ENCODE data around the gene PHB1.

PHB1 gene

GRCh38 chr17:49361129-49361901, 53.4 kb downstream of the PHB1 start:
- Histone ChIP-seq H3K27ac (peak overlapping the region; percentile 69 to 99 (median 93)), H3K4me3 (peak overlapping the region; percentile 70 to 97 (median 87))

GRCh38 chr17:49360796-49361128, 53.9 kb downstream of the PHB1 start:
- Histone ChIP-seq H3K27ac (peak overlapping the region in 18 of 21 experiments; percentile 69 to 99 (median 94)), H3K4me3 (peak overlapping the region; percentile 70 to 97 (median 87))

- H3K27ac ChIP-seq, result peak overlapping the region in 16 of 21 experiments; percentile 33 to 99 (median 94)
- H3K4me3 ChIP-seq, result peak overlapping the region; percentile 70 to 97 (median 87)
Observed at GRCh38 chr17:49359990-49360795, 54.5 kb downstream of the PHB1 start.

GRCh38 chr17:49358641-49359247, 55.9 kb downstream of the PHB1 start:
- H3K27ac ChIP-seq, result peak overlapping the region in 8 of 21 experiments; percentile 3 to 99 (median 38)
- no peak overlapping the region for H3K4me3 ChIP-seq

GRCh38 chr17:49357516-49357915, 57.2 kb downstream of the PHB1 start:
- peak overlapping the region in 2 of 21 experiments; percentile 19 to 26 for H3K27ac ChIP-seq
- H3K4me3 ChIP-seq, result no peak overlapping the region

GRCh38 chr17:49356320-49356719, 58.4 kb downstream of the PHB1 start:
- peak overlapping the region in 1 of 21 experiments; percentile 44 for H3K27ac ChIP-seq
- no peak overlapping the region for H3K4me3 ChIP-seq
